Activated CD4-positive, alpha-beta memory T cell treated with anti-CD3 and anti-CD28 coated beads for 36 hours (primary cell): ENCODE measurements around the gene OR9A2. TPM values are rescaled to one million over a fixed set of nuclear protein-coding genes. Genes with fewer than 3 reads are reported as not detected.

Source experiments
- CTCF ChIA-PET: fragments of 350-600 bp; sonication (Branson Sonifier 250); formaldehyde crosslinking; loops from one replicate; lab custom pipeline; 2021; ENCODE audit warnings: antibody characterized with exemption, inconsistent platforms; lab: Charles Lee
- POLR2A ChIA-PET: fragments of 350-600 bp; sonication (Branson Sonifier 250); formaldehyde crosslinking; loops from one replicate; lab custom pipeline; 2021; ENCODE audit warnings: antibody characterized with exemption; lab: Charles Lee
- DNase-seq: peaks from one replicate; pipeline ENCODE4 v3.0.0-alpha.2; 2020
- H3K27ac Mint-ChIP-seq: one replicate; pipeline ENCODE4 v1.8.0; 2021; ENCODE audit warnings: mixed read lengths
- H3K27me3 Mint-ChIP-seq: one replicate; pipeline ENCODE4 v1.8.0; 2021; ENCODE audit warnings: mixed read lengths
- H3K36me3 Mint-ChIP-seq: one replicate; pipeline ENCODE4 v1.8.0; 2021; ENCODE audit warnings: mixed read lengths
- H3K4me1 Mint-ChIP-seq: one replicate; pipeline ENCODE4 v1.8.0; 2021; ENCODE audit warnings: low read depth, mixed read lengths
- H3K4me3 Mint-ChIP-seq: one replicate; pipeline ENCODE4 v1.8.0; 2021; ENCODE audit warnings: mild to moderate bottlenecking, mixed read lengths
- H3K9me3 Mint-ChIP-seq: one replicate; pipeline ENCODE4 v1.8.0; 2021; ENCODE audit warnings: mixed read lengths
- intact Hi-C: fragments of 100-400 bp; cut with micrococcal nuclease; formaldehyde crosslinking; loops from one replicate; pipeline ENCODE4 v1.15.1; 2023
- total RNA-seq, 2 experiments: library from RNA; stranded (reverse); gene quantifications; one replicate each; pipeline ENCODE4 v1.2.3, GENCODE V29; 2021

Gene OR9A2
- not detected for total RNA-seq

GRCh38 chr7:143027032-143027431, at the start of gene OR9A2:
OR9A2 (minus strand) TSS chr7:143027132; CDS start chr7:143027132, 0 bp downstream.
- intact Hi-C loops = no loop called here
- Mint-ChIP-seq H3K27me3 (peaks cover 15% of the 10 kb centered on the region), H3K4me3 (no peak within 1 kb of the TSS), H3K27ac (no peak within 1 kb of the TSS), H3K36me3 (no peaks in the 10 kb centered on the region), H3K9me3 (no peaks in the 10 kb centered on the region), H3K4me1 (no peaks in the 10 kb centered on the region)
- POLR2A ChIA-PET = no interaction called here
- CTCF ChIA-PET = no interaction called here
- DNase-seq = no peak

GRCh38 chr7:143074141-143074540, 47.2 kb upstream of the OR9A2 start:
- no peak overlapping the region for H3K4me3 Mint-ChIP-seq
- H3K9me3 Mint-ChIP-seq = no peaks in the 10 kb centered on the region
- peaks cover 12% of the 10 kb centered on the region for H3K27me3 Mint-ChIP-seq
- no peak for DNase-seq
- H3K36me3 Mint-ChIP-seq = no peaks in the 10 kb centered on the region
- CTCF ChIA-PET = no interaction called here
- intact Hi-C loops = no loop called here
- POLR2A ChIA-PET = no interaction called here
- no peak overlapping the region for H3K27ac Mint-ChIP-seq
- H3K4me1 Mint-ChIP-seq = no peaks in the 10 kb centered on the region

GRCh38 chr7:143073556-143073955, 46.6 kb upstream of the OR9A2 start:
- Mint-ChIP-seq H3K27ac (no peak overlapping the region), H3K36me3 (no peaks in the 10 kb centered on the region), H3K9me3 (no peaks in the 10 kb centered on the region), H3K4me1 (no peaks in the 10 kb centered on the region), H3K27me3 (peaks cover 10% of the 10 kb centered on the region), H3K4me3 (no peak overlapping the region)
- POLR2A ChIA-PET = no interaction called here
- CTCF ChIA-PET = no interaction called here
- intact Hi-C loops = no loop called here
- no peak for DNase-seq

GRCh38 chr7:143069912-143070500, 43.1 kb upstream of the OR9A2 start:
- CTCF ChIA-PET = no interaction called here
- POLR2A ChIA-PET = no interaction called here
- H3K9me3 Mint-ChIP-seq = no peaks in the 10 kb centered on the region
- H3K36me3 Mint-ChIP-seq = no peaks in the 10 kb centered on the region
- DNase-seq = no peak
- intact Hi-C loops = no loop called here
- H3K27me3 Mint-ChIP-seq = peaks cover 7% of the 10 kb centered on the region
- H3K4me3 Mint-ChIP-seq = no peak overlapping the region
- no peak overlapping the region for H3K27ac Mint-ChIP-seq
- H3K4me1 Mint-ChIP-seq = no peaks in the 10 kb centered on the region

- Mint-ChIP-seq H3K4me3 (no peak overlapping the region), H3K36me3 (no peaks in the 10 kb centered on the region), H3K27me3 (peaks cover 8% of the 10 kb centered on the region), H3K4me1 (no peaks in the 10 kb centered on the region), H3K27ac (no peak overlapping the region), H3K9me3 (no peaks in the 10 kb centered on the region)
- no peak for DNase-seq
- POLR2A ChIA-PET = no interaction called here
- CTCF ChIA-PET = no interaction called here
- intact Hi-C loops = no loop called here
Observed at GRCh38 chr7:143068446-143068845, 41.5 kb upstream of the OR9A2 start.

GRCh38 chr7:143063741-143064140, 36.8 kb upstream of the OR9A2 start:
- intact Hi-C loops = no loop called here
- DNase-seq = no peak
- no peak overlapping the region for H3K4me3 Mint-ChIP-seq
- H3K4me1 Mint-ChIP-seq = no peaks in the 10 kb centered on the region
- CTCF ChIA-PET = no interaction called here
- H3K27me3 Mint-ChIP-seq = peaks cover 5% of the 10 kb centered on the region
- H3K27ac Mint-ChIP-seq = no peak overlapping the region
- H3K36me3 Mint-ChIP-seq = no peaks in the 10 kb centered on the region
- POLR2A ChIA-PET = no interaction called here
- H3K9me3 Mint-ChIP-seq = no peaks in the 10 kb centered on the region

- H3K9me3 Mint-ChIP-seq = no peaks in the 10 kb centered on the region
Observed at GRCh38 chr7:143055754-143056153, 28.8 kb upstream of the OR9A2 start.

GRCh38 chr7:143054621-143055020, 27.7 kb upstream of the OR9A2 start:
- Mint-ChIP-seq H3K4me3 (no peak overlapping the region), H3K27me3 (peaks cover 14% of the 10 kb centered on the region), H3K27ac (no peak overlapping the region), H3K9me3 (no peaks in the 10 kb centered on the region), H3K36me3 (no peaks in the 10 kb centered on the region), H3K4me1 (no peaks in the 10 kb centered on the region)
- CTCF ChIA-PET = no interaction called here
- intact Hi-C loops = no loop called here
- POLR2A ChIA-PET = no interaction called here
- DNase-seq = no peak

More at GRCh38 chr7:143055754-143056153, 28.8 kb upstream of the OR9A2 start:
- POLR2A ChIA-PET = no interaction called here
- CTCF ChIA-PET = no interaction called here
- no peak overlapping the region for H3K4me3 Mint-ChIP-seq
- intact Hi-C loops = no loop called here
- no peak for DNase-seq
- H3K27ac Mint-ChIP-seq = no peak overlapping the region
- no peaks in the 10 kb centered on the region for H3K4me1 Mint-ChIP-seq
- H3K27me3 Mint-ChIP-seq = peaks cover 10% of the 10 kb centered on the region
- H3K36me3 Mint-ChIP-seq = no peaks in the 10 kb centered on the region

- H3K9me3 Mint-ChIP-seq = no peaks in the 10 kb centered on the region
- H3K36me3 Mint-ChIP-seq = no peaks in the 10 kb centered on the region
- no peak for DNase-seq
- peaks cover 2% of the 10 kb centered on the region for H3K4me1 Mint-ChIP-seq
- no peak within 1 kb of the TSS for H3K27ac Mint-ChIP-seq
- ChIA-PET CTCF (no interaction called here), POLR2A (no interaction called here)
- intact Hi-C loops = no loop called here
- no peak within 1 kb of the TSS for H3K4me3 Mint-ChIP-seq
- peaks cover 14% of the 10 kb centered on the region for H3K27me3 Mint-ChIP-seq
Observed at GRCh38 chr7:143052041-143052440, 25.1 kb upstream of the OR9A2 start, which contains the start of gene OR6V1. OR6V1 (plus strand) TSS chr7:143052341; CDS start chr7:143052341, 0 bp downstream.

- no peak overlapping the region for H3K27ac Mint-ChIP-seq
- peaks cover 12% of the 10 kb centered on the region for H3K27me3 Mint-ChIP-seq
- no peaks in the 10 kb centered on the region for H3K9me3 Mint-ChIP-seq
- no peak for DNase-seq
- no peaks in the 10 kb centered on the region for H3K36me3 Mint-ChIP-seq
- CTCF ChIA-PET = no interaction called here
- POLR2A ChIA-PET = no interaction called here
- intact Hi-C loops = no loop called here
- peaks cover 2% of the 10 kb centered on the region for H3K4me1 Mint-ChIP-seq
- no peak overlapping the region for H3K4me3 Mint-ChIP-seq
Observed at GRCh38 chr7:143050931-143051330, 24.0 kb upstream of the OR9A2 start.

- Mint-ChIP-seq H3K27ac (no peak overlapping the region), H3K9me3 (no peaks in the 10 kb centered on the region), H3K4me1 (peaks cover 2% of the 10 kb centered on the region), H3K36me3 (no peaks in the 10 kb centered on the region), H3K4me3 (no peak overlapping the region), H3K27me3 (peaks cover 12% of the 10 kb centered on the region)
- ChIA-PET CTCF (interaction anchor here (1.0 to 1.4 kb wide), 2 partner anchors 41 to 43 kb away, joined by 5 read pairs; no protein-coding TSS in a partner anchor), POLR2A (interaction anchor here (0.5 kb wide), 1 partner anchor 35 kb away, joined by 3 read pairs; no protein-coding TSS in a partner anchor)
- no peak for DNase-seq
- intact Hi-C loops = no loop called here
Observed at GRCh38 chr7:143049362-143049761, 22.4 kb upstream of the OR9A2 start.

GRCh38 chr7:143048827-143049226, 21.9 kb upstream of the OR9A2 start:
- Mint-ChIP-seq H3K36me3 (no peaks in the 10 kb centered on the region), H3K27ac (no peak overlapping the region), H3K27me3 (peaks cover 11% of the 10 kb centered on the region), H3K9me3 (no peaks in the 10 kb centered on the region), H3K4me3 (no peak overlapping the region), H3K4me1 (peaks cover 2% of the 10 kb centered on the region)
- CTCF ChIA-PET = interaction anchor here (0.8 to 1.4 kb wide), 3 partner anchors 41 to 46 kb away, joined by 3 to 5 read pairs (median 5); no protein-coding TSS in a partner anchor
- DNase-seq = no peak
- intact Hi-C loops = no loop called here
- POLR2A ChIA-PET = interaction anchor here (0.5 kb wide), 1 partner anchor 36 kb away, joined by 3 read pairs; no protein-coding TSS in a partner anchor

GRCh38 chr7:143047326-143047725, 20.4 kb upstream of the OR9A2 start:
- H3K27me3 Mint-ChIP-seq = peaks cover 15% of the 10 kb centered on the region
- ChIA-PET POLR2A (no interaction called here), CTCF (interaction anchor here (1.4 kb wide), 1 partner anchor 138 kb away, joined by 3 read pairs; no protein-coding TSS in a partner anchor)
- peaks cover 2% of the 10 kb centered on the region for H3K4me1 Mint-ChIP-seq
- no peak overlapping the region for H3K27ac Mint-ChIP-seq
- no peak for DNase-seq
- no peaks in the 10 kb centered on the region for H3K36me3 Mint-ChIP-seq
- no peak overlapping the region for H3K4me3 Mint-ChIP-seq
- no peaks in the 10 kb centered on the region for H3K9me3 Mint-ChIP-seq
- intact Hi-C loops = no loop called here
